ENCODE data around the gene SPIRE1. TPM values are rescaled to one million over a fixed set of nuclear protein-coding genes. Genes with fewer than 3 reads are reported as not detected.
A peak's percentile ranks its signal among the peaks of the same experiment; 100 is the strongest.

SPIRE1 gene
- total and polyA plus RNA-seq, 8 donors: 3.1 to 24.4 (median 8.4) TPM

DNA sequence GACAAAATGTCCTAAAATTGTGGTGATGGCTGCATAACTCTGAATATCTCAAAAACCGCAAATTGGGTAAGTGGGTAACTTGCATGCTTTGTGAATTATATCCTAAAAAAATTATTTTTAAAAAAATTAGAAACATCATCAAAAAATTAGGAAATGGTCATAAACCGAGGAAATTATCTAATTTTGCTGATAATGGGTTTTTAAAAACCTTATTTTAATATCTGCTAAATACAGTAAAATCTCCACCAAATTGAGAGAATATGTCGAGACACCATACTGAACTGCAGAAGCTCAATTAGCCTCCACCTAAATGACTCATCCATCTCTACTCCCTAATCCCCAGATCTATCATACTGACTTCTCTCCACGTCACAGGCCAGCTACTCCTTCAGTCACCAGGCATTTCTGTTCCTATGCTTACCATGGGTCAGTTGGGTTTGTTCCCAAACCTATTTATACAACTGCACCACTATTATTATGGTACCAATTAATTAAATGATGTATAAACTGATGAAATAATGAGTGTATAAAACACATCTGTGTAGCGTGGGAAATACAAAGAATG is 36.1 kb downstream of the SPIRE1 start:
- Histone ChIP-seq H3K9me3 (no peaks in the 10 kb centered on the region), H3K27ac (no peak overlapping the region), H3K4me1 (no peaks in the 10 kb centered on the region), H3K36me3 (no peaks in the 10 kb centered on the region), H3K4me3 (no peak overlapping the region), H3K27me3 (no peaks in the 10 kb centered on the region)
- intact Hi-C loops (cut with DNase I; ENCODE audit: low total_unique reads): no loop called here
- WGBS, 5 donors: 73 to 91% (median 88%) methylated on average over 5 of the region's 5 CpGs
- TF ChIP-seq POLR2AphosphoS5 (IDR thresholded peaks at IDR 0.05): no peak
- TF ChIP-seq POLR2A (IDR thresholded peaks at IDR 0.05): no peak
- TF ChIP-seq EP300 (IDR thresholded peaks at IDR 0.05): no peak
- TF ChIP-seq, protein P1, sequence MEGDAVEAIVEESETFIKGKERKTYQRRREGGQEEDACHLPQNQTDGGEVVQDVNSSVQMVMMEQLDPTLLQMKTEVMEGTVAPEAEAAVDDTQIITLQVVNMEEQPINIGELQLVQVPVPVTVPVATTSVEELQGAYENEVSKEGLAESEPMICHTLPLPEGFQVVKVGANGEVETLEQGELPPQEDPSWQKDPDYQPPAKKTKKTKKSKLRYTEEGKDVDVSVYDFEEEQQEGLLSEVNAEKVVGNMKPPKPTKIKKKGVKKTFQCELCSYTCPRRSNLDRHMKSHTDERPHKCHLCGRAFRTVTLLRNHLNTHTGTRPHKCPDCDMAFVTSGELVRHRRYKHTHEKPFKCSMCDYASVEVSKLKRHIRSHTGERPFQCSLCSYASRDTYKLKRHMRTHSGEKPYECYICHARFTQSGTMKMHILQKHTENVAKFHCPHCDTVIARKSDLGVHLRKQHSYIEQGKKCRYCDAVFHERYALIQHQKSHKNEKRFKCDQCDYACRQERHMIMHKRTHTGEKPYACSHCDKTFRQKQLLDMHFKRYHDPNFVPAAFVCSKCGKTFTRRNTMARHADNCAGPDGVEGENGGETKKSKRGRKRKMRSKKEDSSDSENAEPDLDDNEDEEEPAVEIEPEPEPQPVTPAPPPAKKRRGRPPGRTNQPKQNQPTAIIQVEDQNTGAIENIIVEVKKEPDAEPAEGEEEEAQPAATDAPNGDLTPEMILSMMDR (IDR thresholded peaks at IDR 0.05): no peak
- DNase-seq: no peak

- H3K9me3 ChIP-seq: no peaks in the 10 kb centered on the region
- DNase-seq: no peak
- WGBS, 5 donors: 53 to 68% (median 64%) methylated on average over 2 of the region's 2 CpGs
- no peaks in the 10 kb centered on the region for H3K27me3 ChIP-seq
- no peaks in the 10 kb centered on the region for H3K4me1 ChIP-seq
- no peak for TF ChIP-seq EP300 (IDR thresholded peaks at IDR 0.05)
- no peak for TF ChIP-seq POLR2A (IDR thresholded peaks at IDR 0.05)
- TF ChIP-seq, protein P1 (IDR thresholded peaks at IDR 0.05): no peak
- TF ChIP-seq POLR2AphosphoS5 (IDR thresholded peaks at IDR 0.05): no peak
- intact Hi-C loops (cut with DNase I; ENCODE audit: low total_unique reads): no loop called here
- no peaks in the 10 kb centered on the region for H3K36me3 ChIP-seq
- no peak overlapping the region for H3K27ac ChIP-seq
- H3K4me3 ChIP-seq: no peak overlapping the region
These were observed 42.2 kb downstream of the SPIRE1 start for GRCh38 chr18:12615748-12616147.

DNA sequence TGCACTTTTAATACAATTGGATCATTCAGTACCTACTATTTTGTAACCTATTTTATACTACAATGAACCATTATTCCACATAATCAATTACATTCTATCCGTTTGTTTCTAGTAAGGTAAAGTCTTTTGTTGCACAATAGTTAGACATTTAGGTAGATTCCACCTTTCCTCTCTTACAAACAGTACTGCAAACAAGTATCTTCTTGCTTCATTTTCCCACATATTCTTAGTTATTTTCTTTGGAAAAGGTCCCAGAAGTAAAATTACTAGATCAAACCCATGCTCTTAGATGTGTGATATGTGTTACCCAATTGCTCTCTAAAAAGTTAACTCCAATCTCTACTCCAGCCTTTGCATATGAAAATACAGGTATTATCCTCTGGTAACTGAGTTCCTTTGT is 49.6 kb downstream of the SPIRE1 start:
- intact Hi-C loops (cut with DNase I; ENCODE audit: low total_unique reads): no loop called here
- Histone ChIP-seq H3K27me3 (no peaks in the 10 kb centered on the region), H3K9me3 (no peaks in the 10 kb centered on the region), H3K36me3 (no peaks in the 10 kb centered on the region), H3K4me1 (peaks cover 0 to 24% (median 5%) of the 10 kb centered on the region in 4 donors), H3K27ac (no peak overlapping the region), H3K4me3 (no peak overlapping the region)
- WGBS, 5 donors: 44 to 75% (median 50%) methylated on average over 1 of the region's 1 CpG
- DNase-seq: no peak
- TF ChIP-seq EP300 (IDR thresholded peaks at IDR 0.05) (no peak), POLR2A (IDR thresholded peaks at IDR 0.05) (no peak), POLR2AphosphoS5 (IDR thresholded peaks at IDR 0.05) (no peak)
- TF ChIP-seq, protein P1 (IDR thresholded peaks at IDR 0.05): no peak

- H3K27me3 ChIP-seq: no peaks in the 10 kb centered on the region
- WGBS, 5 donors: 59 to 68% (median 65%) methylated on average over 10 of the region's 10 CpGs
- TF ChIP-seq, protein P1 (IDR thresholded peaks at IDR 0.05): no peak
- TF ChIP-seq POLR2AphosphoS5 (IDR thresholded peaks at IDR 0.05): no peak
- TF ChIP-seq POLR2A (IDR thresholded peaks at IDR 0.05): no peak
- TF ChIP-seq EP300 (IDR thresholded peaks at IDR 0.05): no peak
- no peaks in the 10 kb centered on the region for H3K9me3 ChIP-seq
- no peak overlapping the region for H3K4me3 ChIP-seq
- intact Hi-C loops (cut with DNase I; ENCODE audit: low total_unique reads): no loop called here
- H3K4me1 ChIP-seq: peaks cover 0 to 24% (median 5%) of the 10 kb centered on the region in 4 donors
- peak overlapping the region; percentile 60 to 81 (median 67) for H3K27ac ChIP-seq
- DNase-seq: peak in 1 of 2 donors; percentile 45
- H3K36me3 ChIP-seq: no peaks in the 10 kb centered on the region
These were observed 51.2 kb downstream of the SPIRE1 start for GRCh38 chr18:12606592-12607315.

Measured in stomach (tissue), 9 donors.